ENCODE results near the gene TMEM156.
"Not testable (repeated sequence)": the region's sequence is repeated elsewhere in the genome, so short reads cannot be mapped to it uniquely, and the experiment has no call there.

TMEM156 gene

DNA sequence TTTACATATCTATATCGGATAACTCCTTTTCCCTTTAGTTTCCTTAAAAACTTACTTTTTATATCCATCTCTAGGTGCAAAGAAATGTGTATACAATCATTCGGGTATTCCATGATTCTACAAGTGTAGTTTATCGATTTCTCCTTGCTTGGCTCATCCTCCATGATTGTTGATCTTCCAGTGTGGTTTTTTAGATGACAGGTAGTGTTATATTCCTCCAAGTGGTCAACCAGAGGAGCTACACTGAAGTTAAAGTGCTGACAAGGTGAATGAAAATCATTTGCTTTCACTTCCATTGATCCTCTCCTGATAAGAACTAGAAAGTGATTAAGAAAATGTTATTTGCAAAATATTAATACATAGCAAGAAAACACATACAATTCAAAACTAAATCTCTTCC lies 38.5 kb downstream of the TMEM156 start:
- DNase-seq (ENCODE audit: low read depth), result no peak

DNA sequence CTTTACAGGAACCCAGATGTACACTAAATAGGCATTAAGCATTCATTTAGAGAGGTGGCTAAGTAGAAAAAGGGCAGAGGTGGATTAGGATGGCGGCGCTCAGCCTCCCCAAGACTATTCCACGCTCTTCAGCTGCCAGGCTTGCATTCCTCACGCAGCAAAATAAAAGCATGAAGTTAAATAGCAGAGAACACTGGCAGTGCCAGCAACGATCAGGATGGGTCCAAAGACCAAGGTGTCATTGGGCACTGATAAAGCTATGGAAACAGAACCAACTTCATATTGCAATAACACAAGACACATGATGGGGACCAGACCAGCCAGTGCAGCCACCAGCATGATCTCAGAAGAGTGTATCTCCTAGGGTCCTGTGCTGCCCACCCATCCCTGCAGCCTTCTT lies 42.0 kb downstream of the TMEM156 start:
- no peak for DNase-seq (ENCODE audit: low read depth)

DNA sequence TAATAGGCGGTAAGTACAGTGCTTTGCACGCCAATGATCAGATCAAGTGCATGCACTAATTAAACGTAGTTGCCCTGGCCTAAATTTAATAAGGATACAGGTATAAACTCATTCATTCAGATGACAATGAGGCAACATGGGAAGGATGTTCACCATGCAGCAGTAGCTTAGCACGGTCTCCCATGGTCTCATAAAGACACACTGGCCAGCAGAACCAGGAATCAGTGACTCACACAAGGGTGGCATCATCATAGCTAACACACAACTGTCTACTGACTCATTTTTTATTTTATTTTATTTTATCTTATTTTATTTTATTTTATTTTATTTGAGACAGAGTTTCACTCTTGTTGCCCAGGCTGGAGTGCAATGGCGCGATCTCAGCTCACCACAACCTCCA lies 42.7 kb downstream of the TMEM156 start:
- no peak for DNase-seq (ENCODE audit: low read depth)

DNA sequence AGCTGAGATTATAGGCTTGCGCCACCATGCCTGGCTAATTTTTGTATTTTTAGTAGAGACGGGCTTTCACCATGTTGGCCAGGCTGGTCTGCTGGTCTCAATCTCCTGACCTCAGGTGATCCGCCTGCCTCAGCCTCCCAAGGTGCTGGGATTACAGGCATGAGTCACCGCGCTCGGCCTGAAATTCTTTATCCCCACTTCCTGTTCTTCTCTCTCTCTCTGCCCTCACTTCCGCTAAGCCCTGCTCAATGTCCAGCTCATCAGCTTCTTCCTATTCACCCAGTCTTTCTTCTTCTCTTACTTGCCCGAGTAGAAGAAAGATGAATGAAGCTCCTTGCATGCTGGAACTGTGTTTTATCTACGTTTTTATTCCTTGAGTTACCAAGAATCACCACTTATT lies 43.9 kb downstream of the TMEM156 start:
- not testable (repeated sequence) for DNase-seq (ENCODE audit: low read depth)

DNA sequence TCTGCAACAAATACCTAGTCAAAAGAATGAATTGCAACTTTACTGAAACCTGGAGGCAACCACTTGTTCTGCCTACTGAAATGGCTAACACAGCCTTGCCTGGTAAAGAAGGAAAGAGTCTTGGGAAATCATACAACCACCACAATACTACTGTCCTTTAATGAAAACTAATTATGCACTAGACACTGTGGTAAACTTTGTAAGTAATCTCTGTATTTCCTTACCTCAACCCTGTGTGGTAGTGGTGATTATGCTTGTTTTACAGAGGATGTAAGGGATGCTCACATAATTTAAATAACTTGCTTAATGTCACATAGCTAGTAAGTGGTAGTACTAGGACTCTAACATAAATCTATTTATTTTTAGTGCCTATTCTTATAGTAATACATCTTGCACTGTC lies 44.7 kb downstream of the TMEM156 start:
- no peak for DNase-seq (ENCODE audit: low read depth)

DNA sequence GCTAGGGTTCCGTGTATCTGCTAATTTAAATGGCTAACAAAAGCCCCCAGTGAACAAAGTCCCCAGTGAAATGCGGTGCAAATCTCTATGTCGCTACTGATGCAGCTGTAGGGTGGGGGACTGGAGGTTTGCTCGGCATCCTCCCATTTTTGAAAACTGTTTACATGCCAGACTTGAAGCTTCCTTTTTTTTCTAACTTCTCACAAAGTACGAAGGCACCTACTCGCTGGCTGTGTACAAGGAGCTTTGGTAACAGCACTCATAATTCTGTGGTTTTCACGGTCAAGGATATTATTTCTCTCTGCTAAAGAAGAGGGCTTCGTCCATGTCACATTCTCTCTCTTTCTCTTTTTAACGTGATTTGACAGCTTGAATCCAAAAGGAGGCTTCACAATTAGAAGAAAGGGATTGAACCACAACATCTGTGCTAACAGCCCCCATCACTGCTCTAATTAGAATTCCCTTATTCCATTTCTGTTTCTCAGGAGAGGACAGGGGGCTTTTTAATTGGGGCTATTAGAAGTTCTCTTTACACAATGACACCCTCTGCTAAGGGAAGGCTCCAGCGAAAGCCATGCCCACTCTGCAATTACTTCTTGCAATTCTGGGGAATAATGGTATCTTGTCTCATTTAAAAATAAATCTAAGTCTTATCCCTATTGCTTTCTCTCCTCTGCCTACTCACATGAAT lies 46.7 kb downstream of the TMEM156 start:
- no peak for DNase-seq (ENCODE audit: low read depth)

DNA sequence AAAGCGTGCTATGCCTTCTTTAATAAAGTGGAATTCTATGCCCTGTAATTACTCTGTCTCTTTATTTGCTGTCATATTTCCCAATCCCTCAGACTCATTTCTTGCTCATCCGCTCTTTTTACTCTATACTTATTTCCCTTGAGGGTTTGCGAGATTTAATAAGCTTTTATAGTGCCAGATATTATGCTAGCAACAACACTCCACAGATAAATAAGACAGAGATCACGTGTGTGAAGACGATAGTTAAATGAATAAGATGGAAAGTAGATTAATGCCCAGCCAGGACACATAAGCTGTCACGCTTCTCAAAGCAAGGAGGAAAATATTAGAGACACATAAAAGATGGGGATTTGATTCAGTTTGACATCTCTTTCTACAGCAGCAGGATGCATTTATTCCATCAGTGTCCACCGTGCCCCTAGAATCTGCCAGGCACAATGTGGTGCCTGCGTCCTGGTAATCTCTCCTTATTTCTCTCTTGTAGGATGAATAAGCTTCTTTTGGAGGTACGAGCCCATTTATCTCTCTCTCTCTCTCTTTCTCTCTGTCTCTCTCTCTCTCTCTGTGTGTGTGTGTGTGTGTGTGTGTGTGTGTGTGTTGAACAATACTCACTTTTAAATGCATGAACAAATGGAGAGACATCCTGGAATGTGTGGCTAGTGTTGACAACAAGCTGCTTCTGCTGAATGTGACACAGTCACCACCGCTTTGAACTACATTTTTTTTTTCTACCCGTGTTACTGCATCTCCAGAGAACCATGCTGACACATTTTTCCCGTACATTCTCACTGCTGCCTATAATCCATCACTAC lies 48.2 kb downstream of the TMEM156 start:
- no peak for DNase-seq (ENCODE audit: low read depth)

DNA sequence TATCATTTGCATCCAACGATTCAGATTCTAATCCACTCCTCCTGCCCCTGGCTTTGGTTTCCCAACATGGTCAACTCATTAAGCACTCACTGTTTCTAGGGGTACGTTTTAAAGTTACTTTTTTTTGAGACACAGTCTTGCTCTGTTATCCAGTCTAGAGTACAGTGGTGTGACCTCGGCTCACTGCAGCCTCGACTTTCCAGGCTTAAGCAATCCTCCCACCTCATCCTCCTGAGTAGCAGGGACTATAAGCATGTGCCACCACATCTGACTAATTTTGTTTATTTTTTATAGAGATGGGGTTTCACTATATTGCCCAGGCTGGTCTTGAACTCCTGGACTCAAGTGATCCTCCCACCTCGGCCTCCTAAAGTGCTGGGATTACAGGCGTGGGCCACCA lies 48.9 kb downstream of the TMEM156 start:
- no peak for DNase-seq (ENCODE audit: low read depth)

DNA sequence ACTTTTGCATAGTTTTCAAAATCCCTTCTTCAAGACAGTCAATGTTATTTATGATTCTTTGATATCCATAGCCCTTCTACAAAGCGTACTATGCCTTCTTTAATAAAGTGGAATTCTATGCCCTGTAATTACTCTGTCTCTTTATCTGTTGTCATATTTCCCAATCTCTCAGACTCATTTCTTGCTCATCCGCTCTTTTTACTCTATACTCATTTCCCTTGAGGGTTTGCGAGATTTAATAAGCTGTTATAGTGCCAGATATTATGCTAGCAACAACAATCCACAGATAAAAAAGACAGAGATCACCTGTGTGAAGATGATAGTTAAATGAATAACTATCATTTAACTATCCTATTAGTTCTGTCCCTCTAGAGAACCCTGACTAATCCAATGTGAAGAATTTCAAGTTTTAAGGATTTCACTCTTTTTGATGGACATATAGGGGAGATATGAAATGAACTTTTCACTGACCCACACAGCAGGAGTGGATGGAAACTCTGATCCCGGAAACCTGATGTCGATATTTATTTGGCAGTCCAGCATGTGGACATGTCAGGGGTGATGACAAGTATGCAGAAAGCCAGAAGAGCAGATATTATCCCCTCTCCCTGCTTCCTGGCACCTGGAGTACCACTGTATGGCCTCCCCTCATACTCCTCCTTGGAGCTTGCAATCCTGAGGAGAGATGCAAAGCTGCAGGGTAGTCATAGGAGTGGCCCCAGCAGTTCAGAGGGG lies 49.7 kb downstream of the TMEM156 start:
- DNase-seq (ENCODE audit: low read depth), result no peak

DNA sequence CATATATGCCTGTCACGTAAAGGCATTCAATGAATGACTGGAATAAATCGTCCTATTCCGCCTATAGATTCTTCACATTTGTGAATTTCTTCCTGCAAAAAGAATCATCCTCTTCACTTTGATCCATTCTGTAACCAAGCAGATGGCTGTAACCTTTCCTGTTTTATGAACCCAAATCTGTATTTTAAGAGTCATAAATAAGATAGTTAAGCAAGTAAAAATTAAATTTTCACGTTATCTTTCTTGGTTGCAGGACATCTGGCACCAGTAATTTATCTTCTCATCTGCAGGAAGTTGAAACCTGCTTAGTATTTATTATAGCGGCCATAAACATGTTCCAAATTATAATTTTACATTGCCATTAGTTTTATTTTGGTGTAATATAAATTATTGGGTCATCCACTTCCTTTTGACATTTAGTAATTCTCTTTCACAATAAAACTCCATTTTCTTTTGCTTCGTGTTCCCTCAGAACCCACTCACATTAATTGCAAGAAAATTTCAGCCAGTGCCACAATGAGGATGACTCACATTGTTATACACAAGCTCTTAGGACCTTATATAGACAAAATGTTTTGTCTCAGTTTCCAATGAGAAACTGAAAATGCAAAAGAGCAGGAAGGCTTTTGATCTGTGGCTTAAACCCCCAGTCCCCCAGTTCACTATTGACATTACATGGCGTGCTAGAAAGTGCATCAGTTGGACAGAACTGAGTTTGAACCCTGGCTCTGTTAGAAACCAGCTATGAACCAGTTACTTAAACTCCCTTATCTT lies 51.1 kb downstream of the TMEM156 start:
- no peak for DNase-seq (ENCODE audit: low read depth)

DNA sequence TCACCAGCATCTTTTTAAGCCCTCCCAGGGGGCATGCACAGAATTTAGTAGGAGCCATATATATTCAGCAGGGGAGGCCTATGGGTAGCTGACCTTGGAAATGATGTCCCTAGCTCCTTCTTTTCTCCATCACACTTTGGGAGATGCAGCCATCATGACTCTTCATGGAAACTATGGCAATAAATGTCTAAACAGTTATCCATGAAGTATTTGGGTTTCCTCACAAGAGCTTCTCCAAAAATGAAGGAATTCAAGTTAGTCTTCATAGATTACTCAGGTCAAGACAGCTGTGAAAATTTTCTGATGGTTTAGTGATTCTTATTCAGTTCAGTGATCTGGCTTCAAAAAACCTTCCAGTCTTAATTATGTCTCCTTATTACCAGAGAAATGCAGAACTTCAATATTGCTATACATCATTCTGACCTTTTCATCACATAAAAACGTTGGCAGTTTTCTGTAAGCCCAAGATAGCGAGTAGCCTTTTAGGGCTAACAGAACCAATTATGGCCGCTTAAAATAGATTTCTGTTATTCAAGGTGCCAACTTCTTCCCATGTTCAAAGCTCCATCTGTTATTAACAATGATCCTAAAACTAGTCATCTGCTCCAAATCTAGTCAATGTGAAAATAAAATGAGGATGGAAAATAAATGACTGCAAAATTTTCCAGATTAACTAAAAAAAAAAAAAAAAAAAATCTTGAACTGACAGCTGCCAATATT lies 52.5 kb downstream of the TMEM156 start:
- DNase-seq (ENCODE audit: low read depth), result no peak

DNA sequence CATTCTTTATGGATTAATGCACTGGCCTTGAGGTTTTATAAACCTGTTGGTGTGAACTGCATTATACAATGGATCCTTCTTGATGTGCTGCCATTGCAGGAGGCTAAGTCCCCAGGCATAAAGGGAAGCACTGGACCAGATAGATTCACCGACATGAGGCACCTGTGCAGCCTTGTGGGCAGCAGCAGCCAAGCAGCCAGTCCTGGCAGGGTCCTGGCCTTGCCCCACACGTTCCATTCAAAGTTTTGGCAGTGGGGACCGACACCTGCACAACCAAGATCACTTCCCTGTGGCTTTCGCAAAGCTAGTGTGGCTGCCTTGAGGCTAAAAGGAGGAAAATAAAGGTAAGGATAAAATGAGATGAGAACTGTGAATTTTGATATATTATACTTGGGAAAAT lies 53.1 kb downstream of the TMEM156 start:
- no peak for DNase-seq (ENCODE audit: low read depth)

DNA sequence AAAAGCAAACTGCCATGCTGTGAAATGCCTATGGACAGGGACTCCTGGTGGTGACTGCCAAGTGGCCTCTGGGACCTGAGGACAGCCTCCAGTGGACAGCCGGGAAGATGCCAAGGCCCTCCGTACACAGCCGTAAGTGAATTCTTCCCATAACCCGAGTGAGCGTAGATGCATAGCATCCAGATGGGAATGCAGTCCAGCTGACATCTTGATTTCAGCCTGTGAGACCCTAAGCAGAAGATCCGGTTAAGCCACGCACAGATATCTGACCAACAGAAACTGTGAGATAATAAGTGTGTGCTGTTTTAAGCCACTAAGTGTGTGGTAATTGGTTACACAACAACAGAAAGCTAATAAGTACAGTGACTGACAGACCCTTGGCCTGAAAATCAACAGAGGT lies 55.9 kb downstream of the TMEM156 start:
- no peak for DNase-seq (ENCODE audit: low read depth)

DNA sequence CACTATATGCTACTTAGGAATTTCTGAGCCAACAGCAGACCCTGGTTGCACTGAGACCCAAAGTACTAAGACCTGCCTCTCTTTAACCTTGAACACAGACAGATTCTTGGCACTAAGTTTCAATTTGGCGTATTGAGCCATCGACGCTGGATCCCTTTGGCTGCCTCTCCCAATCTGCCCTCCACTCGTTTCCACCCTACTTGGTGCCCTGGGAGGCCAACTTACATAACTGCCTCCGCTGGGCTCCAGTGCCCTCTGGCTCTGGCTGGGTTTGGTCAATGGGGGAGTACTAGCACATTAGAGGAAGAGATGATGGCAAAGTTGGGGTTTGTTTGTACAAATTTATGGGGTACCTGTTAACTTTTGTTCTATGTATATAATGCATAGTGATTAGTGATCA lies 63.5 kb downstream of the TMEM156 start:
- DNase-seq (ENCODE audit: low read depth), result no peak

DNA sequence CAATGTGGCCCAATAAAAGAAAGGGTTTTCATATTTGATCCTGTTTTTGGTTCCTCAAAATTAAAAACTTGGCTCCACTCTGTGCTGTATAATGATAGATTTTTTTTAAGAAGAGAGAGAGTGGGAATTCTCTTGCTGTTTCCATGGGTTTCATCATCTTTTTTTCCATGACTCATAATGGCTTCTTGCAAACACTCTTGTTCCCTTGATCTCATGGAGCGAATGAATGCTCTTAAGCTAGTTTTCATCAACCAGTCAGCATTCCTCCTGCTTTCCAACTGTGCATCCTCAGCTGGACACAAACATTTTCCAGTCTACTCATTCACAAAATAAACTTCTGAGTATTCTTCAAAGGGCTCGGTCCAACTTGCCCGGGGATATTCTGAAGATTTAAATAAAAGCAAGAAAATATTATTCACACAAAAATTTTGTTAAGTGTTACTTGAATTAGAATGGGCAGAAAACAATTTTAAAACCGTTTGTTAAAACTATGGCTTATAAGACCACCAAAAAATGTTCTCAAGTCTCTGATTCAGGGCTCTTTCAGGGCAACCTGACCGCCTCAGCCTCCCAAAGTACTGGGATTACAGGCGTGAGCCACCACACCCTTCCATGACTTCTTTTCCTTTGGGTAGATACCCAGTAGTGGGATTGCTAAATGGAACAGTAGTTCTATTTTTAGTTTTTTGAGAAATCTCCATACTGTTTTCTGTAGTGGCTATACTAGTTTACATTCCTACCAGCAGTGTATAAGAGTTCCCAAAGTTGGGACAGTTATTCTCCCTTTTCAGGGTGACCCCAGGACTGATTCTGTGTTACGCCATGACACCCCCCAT lies 64.7 kb downstream of the TMEM156 start:
- DNase-seq (ENCODE audit: low read depth), result no peak

DNA sequence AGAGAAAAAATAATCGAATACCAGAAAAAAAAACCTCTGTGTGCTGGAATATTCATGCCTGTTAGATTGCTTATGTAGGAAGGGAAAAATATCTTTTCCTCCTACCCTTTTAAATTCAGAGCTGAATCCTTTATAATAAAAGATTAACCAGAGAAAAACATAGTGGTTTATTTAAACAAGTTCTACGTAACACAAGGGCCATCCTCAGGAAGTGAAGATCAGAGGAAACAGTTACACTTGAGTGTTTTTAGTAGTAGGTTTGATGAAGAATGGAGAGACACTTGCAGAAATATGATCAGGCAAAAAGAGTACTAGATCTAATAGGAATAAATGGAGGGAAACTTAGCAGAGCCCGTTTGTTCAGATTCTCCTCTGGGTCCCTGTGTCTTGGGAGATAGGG lies 66.3 kb downstream of the TMEM156 start:
- no peak for DNase-seq (ENCODE audit: low read depth)

DNA sequence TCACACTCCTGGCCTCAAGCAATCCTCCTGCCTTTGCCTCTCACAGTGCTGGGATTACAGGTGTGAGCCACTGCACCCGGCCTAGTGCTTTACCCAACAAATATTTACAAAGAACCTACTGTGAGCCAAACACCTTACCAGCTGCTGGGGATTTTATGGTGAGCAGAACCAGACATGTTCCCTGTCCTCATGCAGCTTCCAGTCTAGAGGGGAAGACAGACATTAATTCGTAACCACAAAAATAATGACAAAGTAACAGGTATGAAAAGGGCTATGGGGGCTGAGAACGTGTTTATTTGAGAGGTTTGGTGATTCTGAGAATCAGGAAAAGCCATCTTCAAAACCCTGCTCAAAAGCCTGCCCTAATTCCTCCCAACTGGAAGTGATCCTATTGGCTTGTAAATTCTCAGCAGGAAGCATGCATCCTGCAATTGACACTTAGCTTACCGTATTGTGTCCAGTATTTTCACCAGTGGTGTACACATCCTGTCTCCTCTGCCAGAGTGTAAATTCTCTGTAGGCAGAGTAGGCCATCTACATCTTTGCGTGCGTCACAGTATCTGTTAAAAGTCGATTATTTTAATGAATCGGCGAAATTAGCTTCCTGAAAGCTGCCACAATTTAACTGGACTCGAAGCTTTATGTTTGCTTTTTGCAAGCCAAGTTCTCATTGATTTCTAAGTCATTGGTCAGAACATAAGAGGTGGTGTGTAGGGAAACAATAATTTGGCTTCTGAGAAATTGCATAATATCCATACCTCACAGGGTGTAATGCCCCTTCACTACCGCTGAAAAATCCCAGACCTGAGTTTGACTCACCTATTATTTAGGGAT lies 67.0 kb downstream of the TMEM156 start:
- DNase-seq (ENCODE audit: low read depth), result no peak

DNA sequence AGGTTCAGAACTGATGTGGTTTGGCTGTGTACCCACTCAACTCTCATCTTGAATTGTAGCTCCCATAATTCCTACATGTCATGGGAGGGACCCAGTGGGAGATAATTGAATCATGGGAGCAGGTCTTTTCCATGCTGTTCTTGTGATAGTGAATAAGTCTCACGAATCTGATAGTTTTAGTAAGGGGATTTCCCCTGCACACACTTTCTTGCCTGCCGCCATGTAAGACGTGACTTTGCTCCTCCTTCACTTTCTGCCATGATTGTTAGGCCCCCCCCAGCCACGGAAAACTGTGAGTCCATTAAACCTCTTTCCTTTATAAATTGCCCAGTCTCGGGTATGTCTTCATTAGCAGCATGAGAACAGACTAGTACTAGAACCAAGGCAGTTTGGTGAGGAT lies 73.0 kb downstream of the TMEM156 start:
- DNase-seq (ENCODE audit: low read depth), result not testable (repeated sequence)

DNA sequence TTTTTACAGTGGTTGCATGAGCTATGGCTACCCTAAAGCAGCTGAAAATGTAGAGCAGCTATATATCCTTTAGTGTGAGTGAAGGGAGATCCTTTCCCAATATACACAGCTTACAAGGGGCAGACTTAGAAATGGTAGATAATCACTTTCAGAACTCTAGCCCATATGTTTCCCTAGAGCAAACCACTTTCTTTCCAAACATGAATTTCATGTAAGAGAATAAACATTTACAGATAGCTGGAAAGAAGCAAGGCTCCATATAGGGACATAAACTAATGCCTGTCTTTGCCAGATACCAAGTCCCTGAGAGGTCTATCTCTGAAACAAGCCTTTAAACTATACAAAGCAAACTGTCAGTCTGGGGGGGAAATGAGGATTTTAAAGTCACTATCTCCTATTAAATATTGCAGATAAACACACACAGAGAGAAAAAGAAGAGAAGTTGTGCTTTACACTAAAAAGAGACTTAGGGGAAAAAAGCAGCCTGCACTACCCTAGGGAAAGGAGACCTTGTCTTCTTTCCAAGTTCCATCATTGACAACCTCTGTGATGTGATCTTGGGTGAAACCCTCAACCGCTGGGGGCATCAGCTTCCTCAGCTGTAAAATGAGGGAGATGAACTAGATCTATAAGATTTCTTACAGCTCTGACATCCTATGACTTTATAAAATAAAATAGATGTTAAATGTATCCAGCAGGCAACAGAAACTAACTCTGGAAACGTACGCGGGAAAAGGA lies 73.6 kb downstream of the TMEM156 start:
- no peak for DNase-seq (ENCODE audit: low read depth)

Data from stimulated activated CD8-positive, alpha-beta memory T cell treated with anti-CD3 and anti-CD28 coated beads, Interleukin-4, amount 100 ng/mL, for 24 hours (primary cell).